Lung (tissue), 12 donors: Measurements from ENCODE around the gene OLFML2A. TPM values are rescaled to one million over a fixed set of nuclear protein-coding genes. Genes with fewer than 3 reads are reported as not detected.

Source experiments
- ATAC-seq: fragments of 200-7000 bp; cut with Tn5 transposase; one replicate; pipeline ENCODE4 v1.9.1; 2020; ENCODE audit warnings: moderate number of reproducible peaks; ENCODE audit not compliant: insufficient read depth, low FRiP score
- DNase-seq, 3 donors: peaks; one replicate each; pipeline ENCODE4 v3.0.0-alpha.2; 2013 to 2017
- H3K27ac ChIP-seq, 2 donors: one replicate each; pipeline ENCODE4 v1.5.1; 2013; ENCODE audit warnings: mild to moderate bottlenecking in 2 of 2, moderate library complexity in 2 of 2, control low read depth in 1 of 2, inconsistent platforms in 1 of 2, low read depth in 1 of 2, low read length in 1 of 2
- H3K27me3 ChIP-seq, 3 donors: one replicate each; pipeline ENCODE4 v1.5.1; 2013; ENCODE audit warnings: low read length in 2 of 3; ENCODE audit not compliant: control insufficient read depth in 3 of 3, insufficient read depth in 3 of 3
- H3K36me3 ChIP-seq, 4 donors: one replicate each; pipeline ENCODE4 v1.5.1; 2013; ENCODE audit warnings: low read length in 4 of 4, mild to moderate bottlenecking in 1 of 4, moderate library complexity in 1 of 4; ENCODE audit not compliant: control insufficient read depth in 4 of 4, insufficient read depth in 4 of 4
- H3K4me1 ChIP-seq, 5 donors: one replicate each; pipeline ENCODE4 v1.5.1; 2013; ENCODE audit warnings: low read length in 5 of 5, mild to moderate bottlenecking in 2 of 5, moderate library complexity in 1 of 5; ENCODE audit not compliant: control insufficient read depth in 5 of 5, insufficient read depth in 5 of 5
- H3K4me3 ChIP-seq: one replicate; pipeline ENCODE4 v1.5.1; 2013; ENCODE audit warnings: mild to moderate bottlenecking, control low read depth, moderate library complexity
- H3K9ac ChIP-seq, 2 donors: one replicate each; pipeline ENCODE4 v1.5.1; 2013; ENCODE audit warnings: low read length in 2 of 2, control low read depth in 1 of 2; ENCODE audit not compliant: insufficient read depth in 1 of 2
- H3K9me3 ChIP-seq, 4 donors: one replicate each; pipeline ENCODE4 v1.5.1; 2013; ENCODE audit warnings: low read length in 3 of 4, mild to moderate bottlenecking in 1 of 4, moderate library complexity in 1 of 4; ENCODE audit not compliant: control insufficient read depth in 4 of 4, insufficient read depth in 3 of 4
- WGBS, 2 donors: extraction: QIAGEN DNeasy Blood & Tissue Kit; methylation state at CpG; one replicate each; pipeline ENCODE4 v1.1.7; 2013; 5-methylcytosine and 5-hydroxymethylcytosine counted together
- polyA plus RNA-seq, 2 donors: library from polyadenylated mRNA; stranded (reverse); fragments of 200-250 nt; gene quantifications; one replicate each; pipeline ENCODE4 v1.2.1, GENCODE V29; 2013
- total RNA-seq, 2 donors: library from RNA; depleted of rRNA in 1 of 2; stranded (reverse); fragments of >200 nt in 1 of 2; gene quantifications; one replicate each; pipeline ENCODE4 v1.2.1, GENCODE V29; 2014 to 2021
- TF ChIP-seq, protein P1 (sequence below): IDR thresholded peaks from 2 replicates; pipeline ENCODE4 v1.5.1; 2012; ENCODE audit warnings: mild to moderate bottlenecking; ENCODE audit errors: control extremely low read depth, extremely low read depth
- donor health status: control.
- donor health status: control.
- donor health status: Bipolar disorder and iron deficiency.
- donor health status: healthy.
- donor health status: DM: yes; HTN: yes; CAD: no.

The OLFML2A gene
- total and polyA plus RNA-seq, 4 donors: 2.0 to 56.7 (median 7.5) TPM

- WGBS, 2 donors: 65 to 67% methylated on average over 4 of the region's 4 CpGs
- Histone ChIP-seq H3K4me1 (no peaks in the 10 kb centered on the region), H3K9me3 (no peaks in the 10 kb centered on the region), H3K4me3 (no peak overlapping the region), H3K9ac (peak overlapping the region in 1 of 2 donors; percentile 0), H3K36me3 (no peaks in the 10 kb centered on the region), H3K27ac (no peak overlapping the region), H3K27me3 (no peaks in the 10 kb centered on the region)
- TF ChIP-seq, protein P1, sequence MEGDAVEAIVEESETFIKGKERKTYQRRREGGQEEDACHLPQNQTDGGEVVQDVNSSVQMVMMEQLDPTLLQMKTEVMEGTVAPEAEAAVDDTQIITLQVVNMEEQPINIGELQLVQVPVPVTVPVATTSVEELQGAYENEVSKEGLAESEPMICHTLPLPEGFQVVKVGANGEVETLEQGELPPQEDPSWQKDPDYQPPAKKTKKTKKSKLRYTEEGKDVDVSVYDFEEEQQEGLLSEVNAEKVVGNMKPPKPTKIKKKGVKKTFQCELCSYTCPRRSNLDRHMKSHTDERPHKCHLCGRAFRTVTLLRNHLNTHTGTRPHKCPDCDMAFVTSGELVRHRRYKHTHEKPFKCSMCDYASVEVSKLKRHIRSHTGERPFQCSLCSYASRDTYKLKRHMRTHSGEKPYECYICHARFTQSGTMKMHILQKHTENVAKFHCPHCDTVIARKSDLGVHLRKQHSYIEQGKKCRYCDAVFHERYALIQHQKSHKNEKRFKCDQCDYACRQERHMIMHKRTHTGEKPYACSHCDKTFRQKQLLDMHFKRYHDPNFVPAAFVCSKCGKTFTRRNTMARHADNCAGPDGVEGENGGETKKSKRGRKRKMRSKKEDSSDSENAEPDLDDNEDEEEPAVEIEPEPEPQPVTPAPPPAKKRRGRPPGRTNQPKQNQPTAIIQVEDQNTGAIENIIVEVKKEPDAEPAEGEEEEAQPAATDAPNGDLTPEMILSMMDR: no peak
- ATAC-seq (no peak), DNase-seq (no peak)
These were observed 35.3 kb upstream of the OLFML2A start for GRCh38 chr9:124741662-124742061.

GRCh38 chr9:124742940-124743339 is 34.0 kb upstream of the OLFML2A start:
- Histone ChIP-seq H3K4me3 (no peak overlapping the region), H3K9ac (no peak overlapping the region), H3K27me3 (no peaks in the 10 kb centered on the region), H3K9me3 (no peaks in the 10 kb centered on the region), H3K36me3 (no peaks in the 10 kb centered on the region), H3K27ac (no peak overlapping the region), H3K4me1 (no peaks in the 10 kb centered on the region)
- TF ChIP-seq, protein P1: no peak
- DNase-seq (no peak), ATAC-seq (no peak)

- TF ChIP-seq, protein P1: no peak
- H3K9ac ChIP-seq: no peak overlapping the region
- no peak for DNase-seq
- no peak overlapping the region for H3K4me3 ChIP-seq
- no peaks in the 10 kb centered on the region for H3K27me3 ChIP-seq
- ATAC-seq: no peak
- H3K27ac ChIP-seq: no peak overlapping the region
- WGBS, 2 donors: 84 to 93% methylated on average over 5 of the region's 5 CpGs
- no peaks in the 10 kb centered on the region for H3K9me3 ChIP-seq
- H3K4me1 ChIP-seq: no peaks in the 10 kb centered on the region
- H3K36me3 ChIP-seq: no peaks in the 10 kb centered on the region
These were observed 33.1 kb upstream of the OLFML2A start for GRCh38 chr9:124743686-124744348.

GRCh38 chr9:124747065-124747464 is 29.9 kb upstream of the OLFML2A start:
- H3K9me3 ChIP-seq: no peaks in the 10 kb centered on the region
- DNase-seq (no peak), ATAC-seq (no peak)
- 89 to 93% methylated on average over 4 of the region's 4 CpGs for WGBS, 2 donors
- no peak overlapping the region for H3K9ac ChIP-seq
- H3K27me3 ChIP-seq: no peaks in the 10 kb centered on the region
- no peaks in the 10 kb centered on the region for H3K36me3 ChIP-seq
- TF ChIP-seq, protein P1: no peak
- H3K4me1 ChIP-seq: no peaks in the 10 kb centered on the region
- H3K27ac ChIP-seq: no peak overlapping the region
- no peak overlapping the region for H3K4me3 ChIP-seq
